ENCODE data around the gene C1orf174. TPM values are rescaled to one million over a fixed set of nuclear protein-coding genes. Genes with fewer than 3 reads are reported as not detected.

Gene C1orf174
- total RNA-seq, 1 experiment from 2014 or later, result 41.2 TPM

GRCh38 chr1:3896396-3897000, 3.6 kb downstream of the C1orf174 start:
- no peaks in the 10 kb centered on the region for H3K4me1 ChIP-seq (ENCODE audit: control insufficient read depth, insufficient read depth, low read length)
- H3K36me3 ChIP-seq (ENCODE audit: control insufficient read depth, insufficient read depth, low read length), result no peaks in the 10 kb centered on the region; the same call in 1 of the 2 replicates
- in situ Hi-C loops (cut with HindIII; ENCODE audit: low pct_unique_long_range_greater_than_20kb, low sequenced_read_pairs) (no loop called here), intact Hi-C loops (cut with micrococcal nuclease; ENCODE audit: unreplicated experiment) (no loop called here)
- H3K4me3 ChIP-seq (ENCODE audit: low read depth in 2 of 2, low read length in 2 of 2), result no peak overlapping the region
- DNase-seq (ENCODE audit: low read depth, low spot score), result no peak
- H3K27me3 ChIP-seq (ENCODE audit: control insufficient read depth, insufficient read depth, low read length), result no peaks in the 10 kb centered on the region
- ChIA-PET POLR2A (no interaction called here), CTCF (interaction anchor here (0.5 to 0.7 kb wide), 2 partner anchors 43 to 179 kb away, joined by 3 to 5 read pairs; no protein-coding TSS in a partner anchor)
- TF ChIP-seq SIN3A (IDR thresholded peaks at IDR 0.05; ENCODE audit: borderline replicate concordance, insufficient read depth, low read depth, low read length), result no peak
- no TSS peak for BruUV-seq (replicated peaks)
- no peak for ATAC-seq
- no peaks in the 10 kb centered on the region; the same call in 1 of the 2 replicates for H3K9me3 ChIP-seq (ENCODE audit: control insufficient read depth, insufficient read depth, low read depth, low read length)
- H3K27ac ChIP-seq (ENCODE audit: low read length), result no peak overlapping the region

GRCh38 chr1:3895951-3896325, 4.1 kb downstream of the C1orf174 start:
- H3K9me3 ChIP-seq (ENCODE audit: control insufficient read depth, insufficient read depth, low read depth, low read length), result no peaks in the 10 kb centered on the region; the same call in 1 of the 2 replicates

GRCh38 chr1:3895279-3895950, 4.7 kb downstream of the C1orf174 start:
- POLR2A ChIA-PET, result no interaction called here
- H3K27me3 ChIP-seq (ENCODE audit: control insufficient read depth, insufficient read depth, low read length), result no peaks in the 10 kb centered on the region
- ATAC-seq (no peak), DNase-seq (ENCODE audit: low read depth, low spot score) (no peak)
- intact Hi-C loops (cut with micrococcal nuclease; ENCODE audit: unreplicated experiment) (no loop called here), in situ Hi-C loops (cut with HindIII; ENCODE audit: low pct_unique_long_range_greater_than_20kb, low sequenced_read_pairs) (no loop called here)
- no peaks in the 10 kb centered on the region; the same call in 1 of the 2 replicates for H3K9me3 ChIP-seq (ENCODE audit: control insufficient read depth, insufficient read depth, low read depth, low read length)
- CTCF ChIA-PET, result no interaction called here
- BruUV-seq (replicated peaks), result no TSS peak
- peaks cover 6% of the 10 kb centered on the region; the same call in 1 of the 2 replicates for H3K36me3 ChIP-seq (ENCODE audit: control insufficient read depth, insufficient read depth, low read length)
- TF ChIP-seq SIN3A (IDR thresholded peaks at IDR 0.05; ENCODE audit: borderline replicate concordance, insufficient read depth, low read depth, low read length), result no peak
- TF ChIP-seq CTCF (IDR thresholded peaks at IDR 0.05), result no peak
- TF ChIP-seq TCF7L2 (IDR thresholded peaks at IDR 0.05; ENCODE audit: low read depth, low read length), result no peak
- no peak for TF ChIP-seq REST (IDR thresholded peaks at IDR 0.05; ENCODE audit: insufficient read depth in 1 of 2, low read depth in 2 of 2, low read length in 1 of 2)
- no peak for TF ChIP-seq POLR2AphosphoS5 (IDR thresholded peaks at IDR 0.05; ENCODE audit: low read depth, low read length)
- no peaks in the 10 kb centered on the region for H3K4me1 ChIP-seq (ENCODE audit: control insufficient read depth, insufficient read depth, low read length)
- H3K4me3 ChIP-seq (ENCODE audit: low read depth in 2 of 2, low read length in 2 of 2), result no peak overlapping the region
- H3K27ac ChIP-seq (ENCODE audit: low read length), result no peak overlapping the region

More at GRCh38 chr1:3895951-3896325, 4.1 kb downstream of the C1orf174 start:
- TF ChIP-seq SIN3A (IDR thresholded peaks at IDR 0.05; ENCODE audit: borderline replicate concordance, insufficient read depth, low read depth, low read length) (no peak), REST (IDR thresholded peaks at IDR 0.05; ENCODE audit: insufficient read depth in 1 of 2, low read depth in 2 of 2, low read length in 1 of 2) (no peak), TCF7L2 (IDR thresholded peaks at IDR 0.05; ENCODE audit: low read depth, low read length) (no peak)
- ATAC-seq (no peak), DNase-seq (ENCODE audit: low read depth, low spot score) (no peak)
- BruUV-seq (replicated peaks), result no TSS peak
- intact Hi-C loops (cut with micrococcal nuclease; ENCODE audit: unreplicated experiment), result no loop called here
- Histone ChIP-seq H3K27me3 (ENCODE audit: control insufficient read depth, insufficient read depth, low read length) (no peaks in the 10 kb centered on the region), H3K4me3 (ENCODE audit: low read depth in 2 of 2, low read length in 2 of 2) (no peak overlapping the region), H3K27ac (ENCODE audit: low read length) (no peak overlapping the region), H3K36me3 (ENCODE audit: control insufficient read depth, insufficient read depth, low read length) (peaks cover 3% of the 10 kb centered on the region; the same call in 1 of the 2 replicates), H3K4me1 (ENCODE audit: control insufficient read depth, insufficient read depth, low read length) (no peaks in the 10 kb centered on the region)
- ChIA-PET POLR2A (no interaction called here), CTCF (no interaction called here)
- in situ Hi-C loops (cut with HindIII; ENCODE audit: low pct_unique_long_range_greater_than_20kb, low sequenced_read_pairs), result no loop called here

Measured in Panc1 (cell line).